ENCODE data around the gene ARAP1.

- no peak for TF ChIP-seq CTCF (optimal IDR thresholded peaks at IDR 0.05 in 1 of 3, IDR thresholded peaks at IDR 0.05 in 1 of 3, conservative IDR thresholded peaks at IDR 0.05 in 1 of 3; ENCODE audit: extremely low read depth in 1 of 3, insufficient read depth in 2 of 3, low read length in 3 of 3)
- TF ChIP-seq EZH2 (IDR thresholded peaks at IDR 0.05; ENCODE audit: low read length), result no peak
These were observed 112.5 kb downstream of the ARAP1 start for GRCh38 chr11:72639502-72640375.
